NT2/D1 (cell line): ENCODE measurements around the gene ESR2.

Source experiments
- SUZ12 ChIP-seq: IDR thresholded peaks from 2 replicates; pipeline ENCODE4 v1.6.1; 2011; ENCODE audit not compliant: insufficient read length, insufficient read depth; ENCODE audit errors: extremely low read depth
- YY1 ChIP-seq: IDR thresholded peaks from 2 replicates; pipeline ENCODE4 v1.6.1; 2011; ENCODE audit not compliant: insufficient read length, insufficient read depth
- ZNF274 ChIP-seq: IDR thresholded peaks from 2 replicates; pipeline ENCODE4 v1.6.1; 2011; ENCODE audit warnings: mild to moderate bottlenecking, low read depth, low read length

DNA sequence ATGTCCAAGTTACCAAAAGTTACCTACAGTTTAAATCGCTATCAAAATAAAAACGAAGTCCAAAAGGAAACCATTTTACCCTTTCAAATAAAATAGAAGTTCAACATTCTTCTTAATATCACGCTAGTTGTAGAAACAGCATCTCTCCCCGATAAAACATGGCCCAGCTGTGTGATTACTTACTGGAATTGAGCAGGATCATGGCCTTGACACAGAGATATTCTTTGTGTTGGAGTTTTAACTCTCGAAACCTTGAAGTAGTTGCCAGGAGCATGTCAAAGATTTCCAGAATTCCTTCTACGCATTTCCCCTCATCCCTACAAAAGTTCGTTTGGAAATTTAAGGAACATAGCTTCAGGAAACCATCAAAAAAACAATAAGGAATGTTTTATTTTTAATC lies 44.8 kb downstream of the ESR2 start:
- TF ChIP-seq ZNF274, result no peak
- no peak for TF ChIP-seq YY1
- no peak for TF ChIP-seq SUZ12
